H9 (cell line): ENCODE results near the gene CREG1. TPM values are rescaled to one million over a fixed set of nuclear protein-coding genes. Genes with fewer than 3 reads are reported as not detected.

Experiments used
- DNase-seq: peaks from one replicate; pipeline ENCODE4 v3.0.0-alpha.2; 2017
- H2AFZ ChIP-seq: one replicate; pipeline ENCODE4 v1.6.1; 2013; ENCODE audit warnings: mild to moderate bottlenecking, low read length, control low read depth, moderate library complexity
- H2AK5ac ChIP-seq: 2 replicates; pipeline ENCODE4 v1.6.1; 2013; ENCODE audit warnings: low read length, control low read depth, mixed read lengths; ENCODE audit not compliant: insufficient read length
- H2BK120ac ChIP-seq: one replicate; pipeline ENCODE4 v1.6.1; 2013; ENCODE audit warnings: low read depth, mild to moderate bottlenecking, low read length, control low read depth, inconsistent platforms; ENCODE audit not compliant: poor library complexity, severe bottlenecking
- H2BK12ac ChIP-seq: 2 replicates; pipeline ENCODE4 v1.6.1; 2013; ENCODE audit warnings: low read length, control low read depth, mixed read lengths, low read depth; ENCODE audit not compliant: insufficient read length
- H2BK15ac ChIP-seq: 2 replicates; pipeline ENCODE4 v1.6.1; 2013; ENCODE audit warnings: low read depth, low read length, control low read depth
- H2BK20ac ChIP-seq: one replicate; pipeline ENCODE4 v1.6.1; 2013; ENCODE audit warnings: low read depth, mild to moderate bottlenecking, low read length, control low read depth, inconsistent platforms; ENCODE audit not compliant: poor library complexity, severe bottlenecking
- H2BK5ac ChIP-seq: 2 replicates; pipeline ENCODE4 v1.6.1; 2013; ENCODE audit warnings: low read length, control low read depth, mixed read lengths; ENCODE audit not compliant: insufficient read length
- H3K14ac ChIP-seq: 2 replicates; pipeline ENCODE4 v1.6.1; 2013; ENCODE audit warnings: low read length, control low read depth; ENCODE audit not compliant: insufficient read depth
- H3K18ac ChIP-seq: 2 replicates; pipeline ENCODE4 v1.6.1; 2013; ENCODE audit warnings: low read depth, mild to moderate bottlenecking, mixed read lengths, low read length, control low read depth; ENCODE audit not compliant: insufficient read length
- H3K23ac ChIP-seq: 2 replicates; pipeline ENCODE4 v1.6.1; 2013; ENCODE audit warnings: low read length, control low read depth, mixed read lengths, low read depth; ENCODE audit not compliant: insufficient read length
- H3K23me2 ChIP-seq: 2 replicates; pipeline ENCODE4 v1.6.1; 2013; ENCODE audit warnings: low read depth, mild to moderate bottlenecking, mixed read lengths, low read length, control low read depth; ENCODE audit not compliant: insufficient read length, poor library complexity, severe bottlenecking
- H3K27ac ChIP-seq: 2 replicates; pipeline ENCODE4 v1.5.1; 2013; ENCODE audit warnings: low read length, control low read depth, mixed read lengths, low read depth; ENCODE audit not compliant: insufficient read length
- H3K27me3 ChIP-seq: 2 replicates; pipeline ENCODE4 v1.6.1; 2013; ENCODE audit warnings: low read length, control low read depth, inconsistent platforms; ENCODE audit not compliant: insufficient read depth
- H3K4ac ChIP-seq: 2 replicates; pipeline ENCODE4 v1.6.1; 2013; ENCODE audit warnings: low read depth, mild to moderate bottlenecking, control low read depth, inconsistent platforms, low read length, moderate library complexity
- H3K4me1 ChIP-seq: 2 replicates; pipeline ENCODE4 v1.6.1; 2013; ENCODE audit warnings: low read length, control low read depth, inconsistent platforms; ENCODE audit not compliant: insufficient read depth
- H3K4me2 ChIP-seq: 2 replicates; pipeline ENCODE4 v1.6.1; 2013; ENCODE audit warnings: low read length, control low read depth, mixed read lengths; ENCODE audit not compliant: insufficient read length, insufficient read depth
- H3K56ac ChIP-seq: 2 replicates; pipeline ENCODE4 v1.6.1; 2013; ENCODE audit warnings: low read depth, mild to moderate bottlenecking, mixed read lengths, low read length, control low read depth; ENCODE audit not compliant: insufficient read length
- H3K79me1 ChIP-seq: 2 replicates; pipeline ENCODE4 v1.6.1; 2013; ENCODE audit warnings: low read depth, mild to moderate bottlenecking, moderate library complexity, low read length, control low read depth, inconsistent platforms; ENCODE audit not compliant: insufficient read depth, poor library complexity, severe bottlenecking
- H3K79me2 ChIP-seq: 2 replicates; pipeline ENCODE4 v1.6.1; 2013; ENCODE audit warnings: low read length, control low read depth, inconsistent platforms; ENCODE audit not compliant: insufficient read depth
- H3K9ac ChIP-seq: 2 replicates; pipeline ENCODE4 v1.6.1; 2013; ENCODE audit warnings: low read length, control low read depth, mixed read lengths; ENCODE audit not compliant: insufficient read length; ENCODE audit errors: extremely low read depth
- H3K9me3 ChIP-seq: one replicate; pipeline ENCODE4 v1.6.1; 2013; ENCODE audit warnings: low read depth, low read length, inconsistent platforms; ENCODE audit not compliant: control insufficient read depth
- H3T11ph ChIP-seq: one replicate; pipeline ENCODE4 v1.6.1; 2013; ENCODE audit warnings: mild to moderate bottlenecking, low read length, control low read depth, inconsistent platforms
- H4K20me1 ChIP-seq: one replicate; pipeline ENCODE4 v1.6.1; 2013; ENCODE audit not compliant: control insufficient read depth, insufficient read length, insufficient read depth
- H4K5ac ChIP-seq: 2 replicates; pipeline ENCODE4 v1.6.1; 2013; ENCODE audit warnings: low read depth, mild to moderate bottlenecking, mixed read lengths, low read length, control low read depth; ENCODE audit not compliant: insufficient read length
- H4K8ac ChIP-seq: replicated peaks from 2 replicates; pipeline ENCODE4 v1.6.1; 2013; ENCODE audit warnings: low read length, control low read depth, mixed read lengths, low read depth; ENCODE audit not compliant: insufficient read length
- H4K91ac ChIP-seq: 2 replicates; pipeline ENCODE4 v1.6.1; 2013; ENCODE audit warnings: low read depth, mild to moderate bottlenecking, moderate library complexity, mixed read lengths, low read length, control low read depth; ENCODE audit not compliant: insufficient read length
- H3K27ac Mint-ChIP-seq, 3 experiments: 2 replicates in 2 of 3; 3 replicates in 1 of 3; pipeline ENCODE4 v1.8.0; 2020 to 2021; ENCODE audit warnings: mixed read lengths in 3 of 3, mild to moderate bottlenecking in 1 of 3, moderate library complexity in 1 of 3
- H3K27me3 Mint-ChIP-seq: 2 replicates; pipeline ENCODE4 v1.8.0; 2021; ENCODE audit warnings: low read depth, mild to moderate bottlenecking, moderate library complexity, mixed read lengths
- H3K36me3 Mint-ChIP-seq, 3 experiments: 2 replicates in 2 of 3; 3 replicates in 1 of 3; pipeline ENCODE4 v1.8.0; 2020 to 2021; ENCODE audit warnings: low read depth in 3 of 3, mixed read lengths in 3 of 3; ENCODE audit not compliant: insufficient read depth in 1 of 3
- H3K4me1 Mint-ChIP-seq, 2 experiments: 2 replicates each; pipeline ENCODE4 v1.8.0; 2020; ENCODE audit warnings: mixed read lengths in 2 of 2
- H3K4me3 Mint-ChIP-seq, 2 experiments: 2 replicates in 1 of 2; 3 replicates in 1 of 2; pipeline ENCODE4 v1.8.0; 2020 to 2021; ENCODE audit warnings: mild to moderate bottlenecking in 2 of 2, mixed read lengths in 2 of 2, moderate library complexity in 1 of 2
- H3K9me3 Mint-ChIP-seq, 2 experiments: 2 replicates in 1 of 2; 3 replicates in 1 of 2; pipeline ENCODE4 v1.8.0; 2020; ENCODE audit warnings: mild to moderate bottlenecking in 2 of 2, mixed read lengths in 2 of 2, moderate library complexity in 1 of 2
- WGBS: extraction: QIAGEN DNeasy Blood & Tissue Kit; methylation state at CpG from one replicate; pipeline ENCODE4 v1.1.7; 2013; ENCODE audit warnings: missing lambda C conversion rate, low lambda C conversion rate, mixed read lengths; ENCODE audit not compliant: insufficient read length; ENCODE audit errors: extremely low coverage; 5-methylcytosine and 5-hydroxymethylcytosine counted together
- total RNA-seq: library from RNA; stranded (reverse); gene quantifications from 2 replicates; pipeline ENCODE4 v1.2.1, GENCODE V29; 2021
- TF ChIP-seq, protein P1 (sequence below): fragments of 200-600 bp; sonication (generic); conservative IDR thresholded peaks from 3 replicates; pipeline ENCODE4 v1.8.0; 2021; ENCODE audit warnings: antibody characterized with exemption, mild to moderate bottlenecking

CREG1 gene
- total RNA-seq, 1 experiment from 2014 or later: 19.8 TPM

DNA sequence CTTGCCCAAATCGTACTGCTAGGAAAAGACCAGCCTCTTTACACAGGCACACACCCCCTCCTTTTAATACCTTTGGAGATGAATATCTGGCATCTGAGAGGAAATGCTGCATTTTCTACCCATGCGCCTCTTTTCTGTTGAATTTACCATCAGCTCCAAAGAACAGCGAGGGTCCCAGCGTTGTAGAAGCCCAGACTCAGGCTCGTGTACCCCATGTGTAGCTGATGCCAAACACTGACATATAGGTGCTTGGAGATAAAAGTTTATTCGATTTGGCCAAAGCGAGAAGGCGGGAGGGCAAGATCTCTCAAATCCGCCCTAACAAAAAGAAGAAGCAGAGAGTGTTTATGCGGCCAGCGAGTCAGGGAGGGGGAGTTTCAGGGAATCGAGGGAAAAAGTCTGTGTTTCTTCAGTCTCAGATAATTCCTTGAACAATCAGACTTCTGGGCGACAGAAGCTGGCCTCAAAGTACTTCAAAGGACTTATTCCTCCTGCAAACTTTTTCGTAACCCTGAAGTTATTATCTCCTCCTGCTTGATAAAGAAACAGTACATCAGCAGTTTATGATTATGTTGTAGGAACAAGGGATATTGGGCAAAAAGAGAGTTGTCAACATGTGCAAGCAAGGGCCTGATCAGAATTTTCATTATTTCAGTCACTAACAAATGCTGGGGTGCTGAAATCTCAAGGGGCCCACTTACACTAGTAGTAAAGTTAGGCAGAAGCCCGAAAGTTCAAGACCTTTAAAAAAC is 642 bp upstream of the CREG1 start:
- Histone ChIP-seq H3K56ac (no peak overlapping the region), H3K79me1 (no peaks in the 10 kb centered on the region), H4K5ac (no peak overlapping the region), H3K9ac (peak overlapping the region; percentile 12), H2AFZ (peak overlapping the region; percentile 96), H4K91ac (no peak overlapping the region), H3K4me2 (peak overlapping the region; percentile 92), H2BK5ac (no peak overlapping the region), H3T11ph (no peak overlapping the region), H2BK120ac (no peak overlapping the region), H3K9me3 (no peaks in the 10 kb centered on the region), H3K23me2 (peaks cover 9% of the 10 kb centered on the region), H3K27me3 (no peaks in the 10 kb centered on the region), H3K4me1 (peaks cover 3% of the 10 kb centered on the region; the same call in 1 of the 2 replicates), H3K14ac (no peak overlapping the region), H4K20me1 (no peaks in the 10 kb centered on the region), H2AK5ac (no peak overlapping the region), H3K23ac (no peak overlapping the region), H2BK20ac (no peak overlapping the region), H3K27ac (no peak overlapping the region), H2BK12ac (no peak overlapping the region), H3K18ac (no peak overlapping the region), H4K8ac (no peak overlapping the region), H3K4ac (no peak overlapping the region), H3K79me2 (no peaks in the 10 kb centered on the region), H2BK15ac (no peak overlapping the region)
- Mint-ChIP-seq H3K4me1 (peaks cover 8 to 17% of the 10 kb centered on the region in 2 experiments; a peak in 3 of 4 replicates), H3K4me3 (peak overlapping the region; percentile 72 to 85), H3K27ac (peak overlapping the region in 1 of 3 experiments; percentile 80; a peak in 4 of 7 replicates), H3K36me3 (no peaks in the 10 kb centered on the region; a peak in 1 of 7 replicates), H3K27me3 (peaks cover 16% of the 10 kb centered on the region), H3K9me3 (no peaks in the 10 kb centered on the region)
- WGBS: no CpG with 5 or more reads among the region's 15 CpGs
- DNase-seq: no peak
- TF ChIP-seq, protein P1, sequence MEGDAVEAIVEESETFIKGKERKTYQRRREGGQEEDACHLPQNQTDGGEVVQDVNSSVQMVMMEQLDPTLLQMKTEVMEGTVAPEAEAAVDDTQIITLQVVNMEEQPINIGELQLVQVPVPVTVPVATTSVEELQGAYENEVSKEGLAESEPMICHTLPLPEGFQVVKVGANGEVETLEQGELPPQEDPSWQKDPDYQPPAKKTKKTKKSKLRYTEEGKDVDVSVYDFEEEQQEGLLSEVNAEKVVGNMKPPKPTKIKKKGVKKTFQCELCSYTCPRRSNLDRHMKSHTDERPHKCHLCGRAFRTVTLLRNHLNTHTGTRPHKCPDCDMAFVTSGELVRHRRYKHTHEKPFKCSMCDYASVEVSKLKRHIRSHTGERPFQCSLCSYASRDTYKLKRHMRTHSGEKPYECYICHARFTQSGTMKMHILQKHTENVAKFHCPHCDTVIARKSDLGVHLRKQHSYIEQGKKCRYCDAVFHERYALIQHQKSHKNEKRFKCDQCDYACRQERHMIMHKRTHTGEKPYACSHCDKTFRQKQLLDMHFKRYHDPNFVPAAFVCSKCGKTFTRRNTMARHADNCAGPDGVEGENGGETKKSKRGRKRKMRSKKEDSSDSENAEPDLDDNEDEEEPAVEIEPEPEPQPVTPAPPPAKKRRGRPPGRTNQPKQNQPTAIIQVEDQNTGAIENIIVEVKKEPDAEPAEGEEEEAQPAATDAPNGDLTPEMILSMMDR: no peak
